Retinal pigment epithelial cell (primary cell): ENCODE measurements around the gene NRP1.

Experiments used
- DNase-seq: peaks from one replicate; pipeline ENCODE4 v3.0.0-alpha.2; 2010; ENCODE audit warnings: low read depth
- H3K4me3 ChIP-seq: 2 replicates; pipeline ENCODE4 v1.5.1; 2011; ENCODE audit warnings: mild to moderate bottlenecking, low read length, control low read depth, moderate library complexity
- CTCF ChIP-seq: conservative IDR thresholded peaks from 2 replicates; pipeline ENCODE4 v1.5.1; 2011; ENCODE audit warnings: low read depth, low read length, control low read depth, inconsistent platforms

NRP1 gene

GRCh38 chr10:33350041-33350440, 15.6 kb upstream of the NRP1 start:
- no peak for TF ChIP-seq CTCF
- DNase-seq, result no peak
- H3K4me3 ChIP-seq, result no peak overlapping the region

- no peak for TF ChIP-seq CTCF
Measured at GRCh38 chr10:33349268-33349667, 14.8 kb upstream of the NRP1 start.

DNA sequence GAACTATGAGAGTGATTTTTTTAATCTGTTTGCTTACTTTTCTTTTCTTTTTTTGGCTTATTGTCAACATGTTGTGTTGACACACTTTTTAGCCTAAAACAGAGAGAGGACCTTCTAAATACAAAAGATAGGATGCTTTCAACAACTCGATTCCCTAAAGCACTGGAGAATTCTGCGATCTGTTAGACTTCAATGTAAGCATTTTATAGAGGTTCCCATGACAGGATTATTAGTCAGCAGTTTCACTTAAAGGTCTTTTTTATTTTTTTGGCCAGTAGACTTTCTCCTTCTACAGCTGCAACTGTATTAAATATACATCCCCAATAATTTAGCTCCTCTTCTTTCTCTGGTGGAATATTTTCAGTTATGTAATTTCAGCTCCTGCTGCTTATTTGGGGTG, 12.7 kb upstream of the NRP1 start:
- no peak for TF ChIP-seq CTCF
- no peak for DNase-seq
- no peak overlapping the region for H3K4me3 ChIP-seq

More at GRCh38 chr10:33349268-33349667, 14.8 kb upstream of the NRP1 start:
- no peak overlapping the region for H3K4me3 ChIP-seq
- no peak for DNase-seq

DNA sequence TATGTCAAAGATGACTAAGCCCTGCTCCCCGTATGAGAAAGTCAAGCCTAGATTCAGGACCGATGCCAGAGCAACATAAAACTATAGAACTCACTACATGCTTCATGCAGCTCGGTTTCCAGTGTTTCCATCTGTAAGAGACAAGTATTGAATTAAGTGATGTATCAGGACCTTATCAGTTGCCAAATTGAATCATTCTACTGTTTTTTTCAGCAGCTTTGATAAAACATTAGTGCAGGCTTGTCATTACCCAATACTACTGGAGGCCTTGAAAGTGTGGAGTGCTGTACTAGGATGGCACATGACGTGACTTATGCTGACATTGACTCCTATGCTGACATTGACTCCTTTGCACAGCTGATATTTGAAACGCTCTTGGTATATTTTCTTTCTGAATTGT, 10.8 kb upstream of the NRP1 start:
- DNase-seq, result no peak
- no peak overlapping the region for H3K4me3 ChIP-seq
- TF ChIP-seq CTCF, result no peak

DNA sequence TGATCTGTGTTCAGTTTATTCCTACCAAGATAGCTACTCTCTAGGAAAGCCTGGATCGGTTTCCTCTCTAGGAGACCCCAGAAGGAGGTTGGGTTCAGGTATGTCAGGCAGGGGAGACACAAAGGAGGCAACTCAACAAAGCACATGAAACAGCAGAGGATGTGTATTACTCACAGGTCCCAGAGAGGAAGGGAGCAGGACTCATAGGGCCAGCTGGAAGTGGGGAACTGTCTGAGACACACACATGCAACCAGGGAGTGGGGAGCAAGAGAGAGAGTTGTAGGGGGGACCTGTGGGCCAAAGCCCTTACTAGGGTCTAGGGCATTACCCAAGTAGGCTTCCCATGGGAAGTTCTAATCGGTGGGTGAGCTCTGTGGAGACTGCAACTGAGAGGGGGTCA, 10.2 kb upstream of the NRP1 start:
- no peak overlapping the region for H3K4me3 ChIP-seq
- DNase-seq, result no peak
- TF ChIP-seq CTCF, result no peak

- no peak for TF ChIP-seq CTCF
- no peak for DNase-seq
- no peak overlapping the region for H3K4me3 ChIP-seq
Measured at GRCh38 chr10:33341637-33342036, 7.2 kb upstream of the NRP1 start.

DNA sequence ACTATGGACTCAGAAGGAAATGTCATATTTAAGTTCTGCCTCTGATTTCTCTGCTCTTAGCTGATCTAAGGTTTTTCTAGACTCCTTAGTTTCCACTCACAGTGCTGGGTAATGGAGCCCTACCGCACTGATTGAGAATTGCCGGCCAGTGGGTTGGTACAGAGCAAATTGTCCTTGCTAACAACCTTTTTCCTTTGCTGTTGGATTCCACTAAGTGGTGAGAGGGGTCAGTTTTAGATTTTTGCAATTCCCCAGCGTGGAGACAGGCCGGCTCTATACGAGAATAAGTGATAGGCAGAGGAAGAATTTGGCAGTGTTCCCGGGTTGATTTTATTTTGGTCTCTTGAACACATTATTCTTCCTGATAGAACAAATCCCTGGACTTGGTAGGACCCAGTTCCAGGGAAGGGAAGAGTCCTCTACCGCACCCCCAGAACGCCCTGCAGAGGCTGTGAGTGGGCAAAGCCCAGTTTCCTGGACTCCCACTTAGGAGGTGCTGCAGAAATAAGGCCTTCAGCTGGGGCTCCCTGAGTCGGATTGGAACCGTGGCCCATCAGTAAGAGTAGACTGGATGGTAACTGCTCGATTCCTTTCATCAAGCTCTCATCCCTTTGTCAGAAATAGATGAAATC, 3.0 kb upstream of the NRP1 start:
- H3K4me3 ChIP-seq, result peak overlapping the region; percentile 43
- no peak for DNase-seq
- TF ChIP-seq CTCF, result peak; percentile 8
